ENCODE measurements around the gene SPEM2.

DNA sequence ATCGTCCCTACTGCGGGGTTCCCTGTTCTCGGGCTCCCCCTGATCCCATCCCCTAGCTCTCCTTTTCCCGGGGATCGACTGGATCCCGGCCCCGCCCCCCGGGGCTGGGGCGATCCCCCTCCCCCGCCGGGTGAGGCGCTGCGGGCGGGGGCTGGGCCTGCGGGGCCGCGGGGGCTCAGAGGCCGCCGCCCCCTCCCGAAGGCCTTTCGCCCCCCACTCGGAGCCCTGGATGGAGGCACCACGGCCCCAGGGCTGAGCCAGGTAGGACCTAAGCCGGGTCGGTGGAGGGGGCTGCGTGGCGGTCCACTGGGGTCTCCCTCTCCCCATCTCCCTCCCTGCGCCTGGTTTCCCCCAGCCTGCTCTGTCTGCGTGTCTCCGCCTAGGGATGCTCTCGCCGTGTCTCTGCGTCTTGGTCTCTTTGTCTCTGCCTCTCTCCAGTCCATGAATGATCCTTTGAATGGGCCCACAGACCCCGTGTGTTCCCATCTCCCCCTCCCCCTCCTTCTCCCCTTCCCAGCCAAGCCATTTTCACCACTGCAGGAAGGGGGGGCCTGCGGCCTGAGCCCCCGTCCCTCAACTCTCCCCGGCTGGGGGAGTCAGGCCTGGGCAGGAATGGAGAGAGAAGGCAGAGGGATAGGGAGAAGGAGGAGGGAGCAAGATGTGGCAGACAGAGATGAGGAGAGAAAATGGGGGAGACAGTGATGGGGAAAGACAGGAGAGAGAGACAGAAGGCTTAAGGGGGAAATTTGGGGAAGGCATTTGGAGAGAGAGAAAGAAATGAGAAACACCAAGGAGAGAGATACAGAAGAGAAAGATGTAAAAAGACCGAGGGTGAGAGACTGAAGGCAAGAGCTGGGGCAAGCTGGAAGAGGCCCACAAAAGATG lies 19.8 kb upstream of the SPEM2 start:
- TF ChIP-seq, protein P1, sequence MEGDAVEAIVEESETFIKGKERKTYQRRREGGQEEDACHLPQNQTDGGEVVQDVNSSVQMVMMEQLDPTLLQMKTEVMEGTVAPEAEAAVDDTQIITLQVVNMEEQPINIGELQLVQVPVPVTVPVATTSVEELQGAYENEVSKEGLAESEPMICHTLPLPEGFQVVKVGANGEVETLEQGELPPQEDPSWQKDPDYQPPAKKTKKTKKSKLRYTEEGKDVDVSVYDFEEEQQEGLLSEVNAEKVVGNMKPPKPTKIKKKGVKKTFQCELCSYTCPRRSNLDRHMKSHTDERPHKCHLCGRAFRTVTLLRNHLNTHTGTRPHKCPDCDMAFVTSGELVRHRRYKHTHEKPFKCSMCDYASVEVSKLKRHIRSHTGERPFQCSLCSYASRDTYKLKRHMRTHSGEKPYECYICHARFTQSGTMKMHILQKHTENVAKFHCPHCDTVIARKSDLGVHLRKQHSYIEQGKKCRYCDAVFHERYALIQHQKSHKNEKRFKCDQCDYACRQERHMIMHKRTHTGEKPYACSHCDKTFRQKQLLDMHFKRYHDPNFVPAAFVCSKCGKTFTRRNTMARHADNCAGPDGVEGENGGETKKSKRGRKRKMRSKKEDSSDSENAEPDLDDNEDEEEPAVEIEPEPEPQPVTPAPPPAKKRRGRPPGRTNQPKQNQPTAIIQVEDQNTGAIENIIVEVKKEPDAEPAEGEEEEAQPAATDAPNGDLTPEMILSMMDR (IDR thresholded peaks at IDR 0.05; ENCODE audit: insufficient read depth, low read length, poor library complexity, severe bottlenecking), result no peak
- TF ChIP-seq EZH2phosphoT487 (conservative IDR thresholded peaks at IDR 0.05; ENCODE audit: low read length), result no peak

Measured in SU-DHL-6 (cell line).